Epithelial cell of esophagus (primary cell): ENCODE results near the gene SKA2.

ENCODE experiments used
- DNase-seq: peaks from one replicate; pipeline ENCODE4 v3.0.0; 2010; ENCODE audit warnings: low read depth
- H3K4me3 ChIP-seq: 2 replicates; pipeline ENCODE4 v1.5.1; 2011; ENCODE audit warnings: mild to moderate bottlenecking, low read length, control low read depth
- CTCF ChIP-seq: IDR thresholded peaks from 2 replicates; pipeline ENCODE4 v1.5.1; 2011; ENCODE audit warnings: low read depth, mild to moderate bottlenecking, low read length, control low read depth, inconsistent platforms; ENCODE audit not compliant: insufficient read depth; ENCODE audit errors: missing control alignments

SKA2 gene

DNA sequence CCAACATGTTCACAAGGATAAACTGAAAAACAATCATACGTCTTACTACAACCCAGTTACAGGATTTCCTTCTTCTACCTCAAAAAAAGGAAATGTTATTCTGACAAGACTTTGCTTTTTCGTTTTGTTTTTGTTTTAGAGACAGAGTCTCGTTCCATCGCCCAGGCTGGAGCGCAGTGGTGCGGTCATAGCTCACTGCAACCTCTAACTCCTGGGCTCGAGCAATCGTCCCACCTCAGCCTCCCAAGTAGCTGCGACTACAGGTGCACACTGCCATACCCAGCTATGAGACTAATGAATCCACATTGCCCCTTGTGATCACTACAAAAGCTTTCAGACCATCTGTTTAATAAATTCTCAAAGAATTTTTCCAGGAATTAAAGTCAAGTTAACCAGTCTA lies 39.5 kb downstream of the SKA2 start:
- no peak overlapping the region for H3K4me3 ChIP-seq
- no peak for TF ChIP-seq CTCF
- no peak for DNase-seq

GRCh38 chr17:59111539-59111938 lies 43.4 kb downstream of the SKA2 start:
- TF ChIP-seq CTCF = no peak
- no peak overlapping the region for H3K4me3 ChIP-seq
- no peak for DNase-seq

GRCh38 chr17:59110973-59111372 lies 44.0 kb downstream of the SKA2 start:
- no peak for TF ChIP-seq CTCF
- H3K4me3 ChIP-seq = no peak overlapping the region
- no peak for DNase-seq

DNA sequence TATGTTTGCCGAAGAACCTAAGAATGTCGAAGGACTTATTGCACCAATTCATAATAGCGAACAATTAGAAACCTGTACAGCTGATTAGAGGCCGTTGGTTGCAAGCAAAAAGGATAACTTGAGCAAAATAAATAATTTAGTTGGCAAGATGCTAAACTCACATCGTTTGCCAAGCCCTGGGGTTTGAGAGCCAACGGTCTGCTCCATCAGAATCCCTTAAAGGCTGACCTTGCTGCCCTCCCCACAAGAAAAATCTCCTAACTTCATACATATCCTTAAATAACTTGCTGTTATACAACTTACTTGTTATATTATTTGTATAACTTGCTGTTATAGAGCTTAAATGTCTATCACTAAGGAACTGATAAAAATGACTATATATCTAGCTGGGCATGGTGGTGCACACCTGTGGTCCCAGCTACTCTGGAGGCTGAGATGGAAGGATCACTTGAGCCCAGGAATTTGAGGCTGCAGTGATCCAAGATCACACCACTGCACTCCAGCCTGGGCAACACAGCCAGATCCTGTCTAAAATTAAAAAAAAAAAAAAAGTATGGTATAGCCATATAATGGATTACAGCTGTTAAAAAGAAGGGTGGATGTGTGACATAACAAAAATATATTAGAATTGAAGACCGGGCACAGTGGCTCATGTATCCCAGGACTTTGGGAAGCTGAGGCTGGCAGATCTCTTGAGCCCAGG lies 46.4 kb downstream of the SKA2 start:
- no peak overlapping the region for H3K4me3 ChIP-seq
- DNase-seq = no peak
- TF ChIP-seq CTCF = no peak

DNA sequence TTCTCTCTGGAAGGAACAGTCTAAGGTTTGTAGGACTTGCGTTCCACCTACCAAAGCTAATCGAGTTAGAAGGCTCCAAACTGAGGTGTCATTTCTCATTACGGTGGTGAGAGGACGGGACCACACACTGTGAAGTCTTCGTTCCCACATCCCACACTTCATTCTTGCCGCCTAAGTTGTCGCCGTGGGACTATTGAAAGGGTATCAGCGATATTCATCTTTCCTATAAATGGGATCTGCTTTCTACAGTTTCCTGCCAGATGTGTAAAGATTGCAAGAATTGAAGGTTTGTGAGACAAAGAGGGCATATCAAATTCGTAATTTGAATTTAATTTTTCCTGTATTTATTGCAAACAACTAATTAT lies 47.7 kb downstream of the SKA2 start:
- H3K4me3 ChIP-seq = peak overlapping the region; percentile 84
- TF ChIP-seq CTCF = no peak
- DNase-seq = no peak

- peak; percentile 29 for TF ChIP-seq CTCF
- peak; percentile 99 for DNase-seq
- H3K4me3 ChIP-seq = peak within 1 kb of the TSS; percentile 84
These were observed 48.3 kb downstream of the SKA2 start, which contains the start of gene TRIM37 for GRCh38 chr17:59106463-59107305. TSS of gene TRIM37 (minus strand) at chr17:59106880. CDS start at chr17:59106461, 419 bp downstream.
